Measurements from ENCODE around the gene HSD17B3.

GRCh38 chr9:96293498-96294158 lies 8.3 kb downstream of the HSD17B3 start:
- TF ChIP-seq CTCF (conservative IDR thresholded peaks at IDR 0.05): no peak
- TF ChIP-seq EZH2 (IDR thresholded peaks at IDR 0.05; ENCODE audit: low read depth): no peak

Data from PC-9 (cell line).